Activated naive CD4-positive, alpha-beta T cell (primary cell): ENCODE data around the gene DCDC1.
"Not testable (repeated sequence)": the region's sequence is repeated elsewhere in the genome, so short reads cannot be mapped to it uniquely, and the experiment has no call there.

ENCODE experiments used
- DNase-seq, 4 experiments: peaks; one replicate each; lab custom pipeline; 2025; lab: John Stamatoyannopoulos, UW

Gene DCDC1

GRCh38 chr11:31326470-31327148 lies 42.9 kb downstream of the DCDC1 start:
- no peak for DNase-seq

- DNase-seq = no peak
Observed at GRCh38 chr11:31325160-31325559, 44.4 kb downstream of the DCDC1 start.

- no peak for DNase-seq
Observed at GRCh38 chr11:31323145-31323544, 46.4 kb downstream of the DCDC1 start.

DNA sequence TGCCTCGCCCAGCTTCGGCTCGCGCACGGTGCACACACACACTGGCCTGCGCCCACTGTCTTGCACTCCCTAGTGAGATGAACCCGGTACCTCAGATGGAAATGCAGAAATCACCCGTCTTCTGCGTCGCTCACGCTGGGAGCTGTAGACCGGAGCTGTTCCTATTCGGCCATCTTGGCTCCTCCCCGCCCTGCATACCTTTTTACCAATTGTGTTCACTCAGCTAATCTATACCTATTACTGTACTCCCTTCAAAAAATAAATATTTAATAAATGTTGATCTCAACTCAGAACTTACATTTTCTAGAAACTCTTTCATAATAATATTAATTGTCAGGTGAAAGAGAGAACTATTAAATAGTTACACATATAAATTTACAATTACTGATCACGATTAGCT lies 48.0 kb downstream of the DCDC1 start:
- not testable (repeated sequence) for DNase-seq

DNA sequence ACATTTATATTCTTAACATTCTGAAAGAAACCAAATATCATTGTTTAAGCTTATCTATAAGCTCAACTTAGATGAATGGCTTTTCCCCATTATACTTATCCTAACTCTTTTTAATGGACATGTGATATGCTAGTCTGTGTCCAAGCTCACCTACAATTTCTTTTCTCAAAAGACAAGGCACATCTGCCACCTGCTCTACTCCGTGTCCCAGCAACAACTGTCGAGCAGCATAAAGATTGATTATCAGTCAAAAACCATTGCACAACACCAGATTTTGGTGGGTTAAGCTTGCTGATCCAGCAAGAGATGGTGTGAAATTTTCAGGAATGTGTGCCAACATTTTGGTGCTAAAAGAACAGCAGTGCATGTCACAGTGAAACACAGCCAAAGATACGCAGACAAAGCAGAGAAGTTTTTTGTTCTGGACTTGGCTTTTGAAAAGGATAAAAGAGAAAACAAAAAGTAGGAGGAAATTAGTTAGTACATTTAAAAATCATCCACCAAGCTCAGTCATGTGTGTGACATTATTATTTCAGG lies 65.8 kb downstream of the DCDC1 start:
- no peak for DNase-seq

DNA sequence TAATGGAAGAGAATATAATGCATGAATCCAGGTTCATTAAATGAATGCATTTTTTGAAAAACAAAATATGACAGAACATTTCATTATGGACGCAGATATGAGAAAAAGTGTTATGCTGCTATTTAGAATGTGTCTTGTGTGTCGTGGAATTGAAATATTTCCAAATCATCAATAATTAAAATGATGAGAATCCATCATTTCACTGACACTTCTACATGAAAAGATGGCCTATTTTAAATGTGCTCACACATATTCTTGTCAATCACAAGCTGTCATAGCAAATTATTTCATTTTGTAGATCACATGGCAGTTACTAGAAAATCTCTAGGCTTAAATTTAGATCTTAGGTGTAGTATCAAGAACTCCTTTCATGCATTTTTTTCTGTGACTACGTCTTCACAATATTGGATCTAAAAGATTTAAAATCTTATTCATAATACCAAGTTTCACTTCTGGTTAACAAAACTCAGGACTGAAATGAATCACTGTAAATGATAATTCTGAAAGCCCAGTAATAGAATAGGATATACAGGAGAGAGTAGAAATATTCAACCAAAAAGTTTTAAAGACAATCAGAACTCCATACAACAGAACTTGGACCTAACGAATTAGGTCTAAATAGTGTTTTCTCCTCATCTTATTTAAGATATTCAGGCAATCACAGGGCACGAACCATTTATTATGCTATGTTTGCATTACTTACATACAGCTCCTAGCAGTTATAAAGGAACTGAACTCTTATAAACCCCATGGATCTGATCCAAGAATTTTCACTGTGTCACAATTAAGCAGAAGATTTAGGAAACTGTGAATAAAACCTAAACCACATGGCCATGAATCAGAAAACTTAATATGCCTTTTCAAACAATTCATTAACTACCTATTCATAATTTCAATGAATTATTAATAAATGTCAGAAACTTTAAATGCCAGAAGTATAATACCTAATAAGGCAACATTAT lies 67.7 kb downstream of the DCDC1 start:
- no peak for DNase-seq

- DNase-seq = no peak
Observed at GRCh38 chr11:31295308-31295707, 74.2 kb downstream of the DCDC1 start.

DNA sequence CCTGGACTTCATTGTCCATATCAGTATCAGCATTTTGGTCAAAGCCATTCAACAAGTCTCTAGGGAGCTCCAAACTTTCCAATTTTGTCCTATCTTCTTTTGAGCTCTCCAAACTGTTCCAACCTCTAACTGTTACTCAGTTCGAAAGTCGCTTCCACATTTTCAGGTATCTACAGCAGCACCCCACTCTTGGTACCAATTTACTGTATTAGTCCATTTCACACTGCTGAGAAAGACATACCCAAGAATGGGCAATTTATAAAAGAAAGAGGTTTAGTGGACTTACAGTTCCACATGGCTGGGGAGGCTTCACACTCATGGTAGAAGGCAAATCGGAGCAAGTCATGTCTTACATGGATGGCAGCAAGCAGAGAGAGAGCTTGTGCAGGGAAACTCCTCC lies 96.0 kb downstream of the DCDC1 start:
- not testable (repeated sequence) for DNase-seq

GRCh38 chr11:31267720-31268119 lies 101.8 kb downstream of the DCDC1 start:
- no peak for DNase-seq

DNA sequence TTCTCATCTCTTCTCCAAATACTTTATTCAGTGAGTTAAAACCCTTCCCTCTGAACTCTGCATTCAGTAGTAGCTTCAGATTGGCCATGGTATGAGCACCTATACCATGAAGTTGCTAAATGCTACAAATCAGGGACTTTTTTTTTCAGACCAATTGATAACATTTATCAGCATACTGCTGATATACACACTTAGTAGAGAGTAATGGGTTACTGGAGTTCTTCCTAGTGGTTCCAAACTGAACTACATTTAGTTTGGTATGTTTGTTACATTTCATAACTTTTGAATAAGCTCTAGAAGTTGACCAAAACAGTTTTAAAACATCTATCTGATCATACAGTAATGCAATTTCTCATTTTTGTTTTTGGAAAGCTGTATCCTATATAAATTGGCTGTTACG lies 104.7 kb downstream of the DCDC1 start:
- DNase-seq = no peak

GRCh38 chr11:31262761-31263160 lies 106.8 kb downstream of the DCDC1 start:
- DNase-seq = no peak

- DNase-seq = no peak
Observed at GRCh38 chr11:31259797-31260196, 109.7 kb downstream of the DCDC1 start.

DNA sequence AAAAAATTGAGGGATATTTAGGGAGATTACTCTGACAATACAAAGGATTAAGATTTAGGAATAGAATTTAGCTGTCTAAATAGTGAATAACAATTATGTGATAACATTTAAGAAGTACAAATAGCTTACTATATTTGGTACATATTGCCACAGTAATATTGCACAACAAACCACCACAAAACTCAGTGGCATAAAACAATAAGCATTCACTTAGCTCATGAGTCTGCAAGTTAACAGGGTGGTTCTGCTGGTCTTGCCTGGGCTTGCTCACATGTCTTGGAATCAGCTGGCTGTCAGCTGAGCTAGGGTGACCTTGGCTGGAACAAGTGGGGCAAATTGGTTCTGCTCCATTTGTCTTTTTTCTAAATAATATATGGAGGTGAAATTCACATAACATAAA lies 115.1 kb downstream of the DCDC1 start:
- DNase-seq = no peak

DNA sequence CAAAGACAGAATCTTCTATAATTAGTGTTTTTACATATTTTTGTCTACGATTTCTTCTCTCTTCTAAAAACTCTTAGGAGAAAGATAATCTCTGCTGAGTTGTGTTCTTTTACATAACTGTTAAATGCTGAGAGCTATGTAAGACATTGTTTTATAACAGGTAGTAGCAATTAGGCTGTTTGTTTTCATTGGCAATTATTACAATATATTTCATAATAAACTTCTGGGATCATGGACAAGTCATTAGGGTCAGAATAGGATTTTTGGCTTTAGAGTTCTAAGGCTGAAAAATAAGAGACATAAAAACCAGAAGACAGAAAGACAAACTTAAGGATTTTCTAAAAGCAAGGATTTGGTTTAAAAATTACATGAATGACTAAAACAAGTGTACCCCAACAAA lies 120.8 kb downstream of the DCDC1 start:
- DNase-seq = no peak

DNA sequence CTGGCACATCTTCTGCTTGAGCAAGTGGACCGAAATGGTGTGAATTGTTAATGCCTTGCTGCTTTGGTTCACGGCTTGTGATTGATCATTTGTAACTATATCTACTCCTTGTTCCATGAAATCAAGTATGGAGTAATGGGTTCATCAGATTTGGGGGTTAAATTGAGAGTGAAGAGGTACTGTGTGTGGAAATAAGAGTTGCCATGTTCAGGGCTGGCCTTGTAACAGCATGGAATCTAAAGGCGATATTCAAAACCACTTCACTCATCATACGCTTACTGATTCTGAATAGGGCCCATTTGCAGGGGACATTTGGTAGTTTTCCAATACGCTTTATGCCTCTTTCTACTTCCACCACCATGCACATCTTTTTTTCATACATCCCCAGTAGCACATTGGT lies 122.2 kb downstream of the DCDC1 start:
- no peak for DNase-seq

DNA sequence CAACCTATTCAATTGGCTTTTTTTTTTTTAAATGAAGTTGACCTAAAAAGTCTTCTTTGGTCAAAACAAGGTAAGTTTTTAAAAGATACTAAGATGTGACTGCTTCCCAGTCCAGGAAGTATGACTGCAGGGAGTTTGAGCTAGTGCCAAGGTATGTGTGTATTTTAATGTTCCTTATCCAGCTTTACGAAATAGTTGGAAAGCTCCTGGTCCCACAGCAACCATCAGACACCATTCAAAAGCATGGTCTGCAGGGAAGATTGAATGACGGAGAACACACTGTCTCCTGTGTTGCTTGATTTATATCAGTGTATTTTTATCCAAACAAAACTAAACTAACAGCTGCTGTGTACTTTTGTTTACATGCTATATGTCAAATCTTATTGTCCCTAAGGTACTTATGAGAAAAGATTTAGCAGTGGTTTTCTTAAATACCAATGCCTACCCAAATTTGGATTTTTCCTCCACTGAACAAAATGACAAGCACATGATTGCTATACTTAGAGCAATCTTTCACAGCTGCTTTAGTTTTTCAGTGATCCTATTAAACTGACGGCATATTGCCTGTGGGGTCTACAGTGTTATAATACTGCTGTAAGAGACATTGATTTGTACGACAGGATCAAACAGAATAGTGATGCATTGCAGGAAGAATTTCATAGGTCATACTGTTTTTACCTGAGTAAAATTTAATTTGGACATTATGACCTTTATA lies 122.9 kb downstream of the DCDC1 start:
- no peak for DNase-seq

DNA sequence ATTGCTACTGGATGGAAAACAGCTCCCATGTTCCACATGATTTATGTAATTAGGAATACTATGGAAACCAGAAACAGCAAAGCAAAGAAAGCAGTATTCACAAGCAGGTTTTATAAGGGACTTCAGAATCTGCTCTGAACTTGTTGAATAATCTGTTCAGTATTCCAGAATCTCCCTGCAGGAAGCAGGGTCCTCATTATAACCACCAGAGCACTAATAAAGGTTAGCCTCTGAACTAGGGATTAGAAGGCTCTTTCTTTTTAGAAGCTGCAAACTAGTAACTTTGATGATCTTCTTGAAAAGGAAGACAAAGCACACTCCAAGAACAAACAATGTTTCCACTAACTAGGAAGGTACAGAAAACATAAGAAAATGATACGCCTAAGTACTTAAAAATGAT lies 125.8 kb downstream of the DCDC1 start:
- no peak for DNase-seq

DNA sequence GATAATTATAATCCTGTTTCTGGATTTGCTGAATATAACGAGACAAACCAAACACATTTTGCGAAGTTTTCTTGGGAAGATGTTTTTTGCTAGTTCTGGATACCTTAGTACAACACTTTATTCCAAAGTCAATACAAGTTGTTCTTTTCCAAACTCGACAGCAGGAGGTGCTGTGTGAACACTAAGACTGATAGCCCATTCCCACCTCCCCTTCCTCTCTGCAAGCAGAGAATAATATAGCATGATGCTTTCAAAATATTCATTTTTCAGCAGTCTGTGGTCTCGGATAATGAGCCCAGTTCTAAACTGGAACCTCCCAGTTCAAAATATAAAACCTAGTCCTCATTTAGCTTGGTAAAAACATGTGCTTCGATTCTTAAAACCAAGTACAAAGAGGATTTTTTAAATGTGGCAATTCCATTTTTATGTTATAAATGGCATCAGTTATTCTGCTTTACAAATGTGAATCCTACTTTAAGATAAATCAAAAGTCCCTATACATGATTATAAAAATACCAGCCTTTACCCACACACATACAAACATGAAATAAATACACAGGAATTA lies 129.1 kb downstream of the DCDC1 start:
- no peak for DNase-seq

- DNase-seq = no peak
Observed at GRCh38 chr11:31237819-31238760, 131.4 kb downstream of the DCDC1 start.

DNA sequence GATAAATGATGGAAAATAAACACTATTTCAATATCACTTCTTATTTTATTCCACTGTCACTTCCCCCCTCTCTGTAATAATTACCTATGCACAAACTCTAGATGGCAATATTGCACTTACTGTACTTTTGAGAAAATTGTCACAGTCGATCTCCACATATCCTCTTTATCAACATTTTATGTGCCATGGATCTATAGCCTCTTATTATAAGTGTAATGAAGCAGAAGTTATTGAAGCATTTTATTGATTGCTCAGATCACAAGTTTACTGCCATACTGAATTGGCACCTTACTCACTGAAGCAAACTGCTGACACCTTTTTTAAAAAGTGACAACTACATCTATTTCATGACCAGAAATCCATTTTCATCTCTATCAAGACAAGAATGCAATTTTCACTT lies 133.4 kb downstream of the DCDC1 start:
- no peak for DNase-seq

DNA sequence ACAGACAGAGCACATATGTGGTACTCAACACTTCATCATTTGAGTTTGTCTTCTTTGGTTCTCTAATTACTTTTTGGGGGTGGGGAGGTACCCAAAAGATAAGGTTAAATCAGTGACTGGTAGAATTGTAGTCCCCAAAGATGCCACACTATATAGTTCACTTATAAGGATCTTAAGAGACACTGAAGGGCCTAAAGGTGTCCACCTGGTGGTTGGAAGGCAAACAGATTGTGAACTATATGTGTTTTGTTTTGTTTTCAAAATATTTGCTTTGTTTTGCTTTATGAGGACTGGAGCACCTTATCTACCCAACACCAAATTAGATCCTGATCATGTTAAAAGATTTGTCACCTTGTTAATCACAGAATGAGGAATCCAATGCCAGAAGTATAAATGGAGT lies 136.1 kb downstream of the DCDC1 start:
- DNase-seq = no peak
